ENCODE results near the gene CNEP1R1. TPM values are rescaled to one million over a fixed set of nuclear protein-coding genes. Genes with fewer than 3 reads are reported as not detected.

Gene CNEP1R1
- total and polyA plus RNA-seq, 2 donors (not counting 1 experiment from before 2014, with no cell fraction given) = 32.5 to 37.3 TPM

DNA sequence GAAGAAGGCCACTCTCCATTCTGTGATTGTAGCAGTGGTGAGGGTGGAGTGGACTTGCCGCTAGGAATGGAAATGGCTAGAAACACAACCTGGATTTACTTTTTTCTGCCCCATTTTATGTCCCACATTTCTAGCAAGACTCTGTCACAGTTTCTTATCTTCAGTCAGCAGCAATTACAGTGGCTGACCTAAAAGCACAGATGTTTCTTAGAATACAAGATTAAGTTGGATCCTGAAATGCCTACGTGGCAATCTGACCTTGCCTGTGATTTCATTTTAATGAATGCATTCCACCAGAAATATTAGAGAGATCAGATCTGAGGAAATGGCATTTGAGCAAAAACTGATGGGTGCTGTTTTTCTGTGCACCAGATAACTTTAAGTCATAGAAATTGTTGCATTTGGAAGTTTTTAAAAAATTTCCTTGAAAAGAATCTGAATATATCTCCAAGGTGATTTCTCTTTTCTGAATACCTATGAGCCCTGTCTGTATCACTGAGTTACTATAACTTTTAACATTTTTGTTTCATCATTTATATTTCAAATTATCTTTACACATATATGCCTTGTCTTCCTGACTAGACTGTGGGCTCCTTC lies 46.1 kb downstream of the CNEP1R1 start:
- peaks cover 33% of the 10 kb centered on the region for H3K79me2 ChIP-seq (ENCODE audit: control insufficient read depth, insufficient read depth, low read length)
- TF ChIP-seq, protein P1, sequence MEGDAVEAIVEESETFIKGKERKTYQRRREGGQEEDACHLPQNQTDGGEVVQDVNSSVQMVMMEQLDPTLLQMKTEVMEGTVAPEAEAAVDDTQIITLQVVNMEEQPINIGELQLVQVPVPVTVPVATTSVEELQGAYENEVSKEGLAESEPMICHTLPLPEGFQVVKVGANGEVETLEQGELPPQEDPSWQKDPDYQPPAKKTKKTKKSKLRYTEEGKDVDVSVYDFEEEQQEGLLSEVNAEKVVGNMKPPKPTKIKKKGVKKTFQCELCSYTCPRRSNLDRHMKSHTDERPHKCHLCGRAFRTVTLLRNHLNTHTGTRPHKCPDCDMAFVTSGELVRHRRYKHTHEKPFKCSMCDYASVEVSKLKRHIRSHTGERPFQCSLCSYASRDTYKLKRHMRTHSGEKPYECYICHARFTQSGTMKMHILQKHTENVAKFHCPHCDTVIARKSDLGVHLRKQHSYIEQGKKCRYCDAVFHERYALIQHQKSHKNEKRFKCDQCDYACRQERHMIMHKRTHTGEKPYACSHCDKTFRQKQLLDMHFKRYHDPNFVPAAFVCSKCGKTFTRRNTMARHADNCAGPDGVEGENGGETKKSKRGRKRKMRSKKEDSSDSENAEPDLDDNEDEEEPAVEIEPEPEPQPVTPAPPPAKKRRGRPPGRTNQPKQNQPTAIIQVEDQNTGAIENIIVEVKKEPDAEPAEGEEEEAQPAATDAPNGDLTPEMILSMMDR (conservative IDR thresholded peaks at IDR 0.05 in 1 of 2, IDR thresholded peaks at IDR 0.05 in 1 of 2; ENCODE audit: low read depth in 1 of 2, low read length in 2 of 2) = no peak
- no peak for TF ChIP-seq EZH2 (IDR thresholded peaks at IDR 0.05; ENCODE audit: low read length, missing control alignments)
- no peaks in the 10 kb centered on the region for H3K27me3 ChIP-seq (ENCODE audit: control insufficient read depth, insufficient read depth, low read length)
- peaks cover 16% of the 10 kb centered on the region for H3K4me1 ChIP-seq (ENCODE audit: control insufficient read depth, extremely low read depth, insufficient read depth, low read length)
- no peak overlapping the region for H3K9ac ChIP-seq (ENCODE audit: insufficient read depth, low read length)
- DNase-seq (ENCODE audit: low read depth in 2 of 2) = no peak
- H4K20me1 ChIP-seq (ENCODE audit: control insufficient read depth, extremely low read depth, insufficient read depth, low read length) = no peaks in the 10 kb centered on the region
- H2AFZ ChIP-seq (ENCODE audit: low read length) = no peak overlapping the region
- H3K4me2 ChIP-seq (ENCODE audit: extremely low read depth, insufficient read depth, low read length) = no peak overlapping the region
- H3K36me3 ChIP-seq (ENCODE audit: control insufficient read depth, insufficient read depth, low read length) = no peaks in the 10 kb centered on the region
- no peaks in the 10 kb centered on the region for H3K9me3 ChIP-seq (ENCODE audit: control insufficient read depth, insufficient read depth, low read depth, low read length)
- H3K4me3 ChIP-seq (replicated peaks in 1 of 4; ENCODE audit: control extremely low read depth in 1 of 4, insufficient read depth in 1 of 4, low read depth in 3 of 4, low read length in 4 of 4) = no peak overlapping the region
- H3K27ac ChIP-seq (ENCODE audit: insufficient read depth, low read length) = no peak overlapping the region

DNA sequence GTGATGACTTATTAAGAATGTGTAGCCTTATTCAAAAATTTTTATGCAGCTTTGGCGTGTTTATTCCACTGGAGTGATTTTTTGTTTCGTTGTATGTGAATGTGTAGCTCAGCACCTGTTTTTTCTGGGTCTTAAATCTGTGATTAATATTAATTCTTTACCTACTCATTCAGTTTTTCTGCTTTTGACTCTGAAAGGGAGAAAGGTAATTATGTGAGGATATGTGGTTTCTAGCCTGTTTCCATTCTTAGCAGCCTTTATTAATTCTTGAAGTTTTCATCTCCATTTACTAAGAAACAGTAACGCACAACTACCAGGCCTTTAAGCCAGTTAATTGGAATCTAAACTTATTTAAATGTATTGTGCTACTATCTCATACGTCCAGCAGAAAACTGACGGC lies 47.7 kb downstream of the CNEP1R1 start:
- Histone ChIP-seq H2AFZ (ENCODE audit: low read length) (no peak overlapping the region), H3K4me2 (ENCODE audit: extremely low read depth, insufficient read depth, low read length) (no peak overlapping the region), H3K4me1 (ENCODE audit: control insufficient read depth, extremely low read depth, insufficient read depth, low read length) (peaks cover 7% of the 10 kb centered on the region), H3K4me3 (replicated peaks in 1 of 4; ENCODE audit: control extremely low read depth in 1 of 4, insufficient read depth in 1 of 4, low read depth in 3 of 4, low read length in 4 of 4) (no peak overlapping the region), H3K36me3 (ENCODE audit: control insufficient read depth, insufficient read depth, low read length) (no peaks in the 10 kb centered on the region), H3K27ac (ENCODE audit: insufficient read depth, low read length) (no peak overlapping the region), H3K79me2 (ENCODE audit: control insufficient read depth, insufficient read depth, low read length) (peaks cover 20% of the 10 kb centered on the region), H3K9ac (ENCODE audit: insufficient read depth, low read length) (no peak overlapping the region), H3K9me3 (ENCODE audit: control insufficient read depth, insufficient read depth, low read depth, low read length) (no peaks in the 10 kb centered on the region), H4K20me1 (ENCODE audit: control insufficient read depth, extremely low read depth, insufficient read depth, low read length) (no peaks in the 10 kb centered on the region), H3K27me3 (ENCODE audit: control insufficient read depth, insufficient read depth, low read length) (no peaks in the 10 kb centered on the region)
- no peak for DNase-seq (ENCODE audit: low read depth in 2 of 2)
- TF ChIP-seq, protein P1 (conservative IDR thresholded peaks at IDR 0.05 in 1 of 2, IDR thresholded peaks at IDR 0.05 in 1 of 2; ENCODE audit: low read depth in 1 of 2, low read length in 2 of 2) = no peak
- no peak for TF ChIP-seq EZH2 (IDR thresholded peaks at IDR 0.05; ENCODE audit: low read length, missing control alignments)

DNA sequence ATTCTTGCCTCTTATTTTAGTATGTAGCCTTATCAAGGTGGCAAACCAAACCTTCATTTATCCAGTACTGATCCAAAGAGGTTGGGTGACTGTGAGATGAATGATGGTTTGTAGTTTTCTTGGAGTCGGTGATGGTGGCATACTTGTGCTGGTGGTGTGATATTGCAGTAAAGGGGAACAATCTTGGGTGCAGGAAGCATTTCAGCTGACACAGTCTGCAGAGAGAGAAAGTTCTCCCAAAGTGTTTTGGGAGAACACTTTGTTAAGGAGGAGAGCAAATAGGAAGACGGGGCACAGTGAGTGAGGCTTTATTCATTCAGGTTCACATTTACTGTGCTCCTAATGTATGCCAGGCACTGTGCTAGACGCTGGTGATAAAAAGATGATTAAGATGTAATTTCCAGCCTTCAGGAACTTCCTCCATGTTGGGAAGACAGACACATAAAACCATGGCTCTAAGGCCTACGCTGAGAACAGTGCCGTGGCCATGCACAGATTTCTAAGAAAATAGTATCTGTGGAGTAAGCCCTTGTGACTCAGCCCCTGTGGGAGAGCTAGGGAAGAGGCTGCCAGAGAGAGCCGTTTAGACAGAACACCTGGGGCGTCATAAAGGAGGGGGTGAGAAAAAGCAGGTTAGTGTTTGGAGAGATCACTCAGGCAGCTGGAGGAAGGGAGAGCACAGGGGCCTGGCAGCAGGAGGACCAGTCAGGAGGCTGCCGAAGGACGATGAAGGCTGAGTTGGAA lies 54.5 kb downstream of the CNEP1R1 start:
- Histone ChIP-seq H3K4me1 (ENCODE audit: control insufficient read depth, extremely low read depth, insufficient read depth, low read length) (no peaks in the 10 kb centered on the region), H2AFZ (ENCODE audit: low read length) (no peak overlapping the region), H4K20me1 (ENCODE audit: control insufficient read depth, extremely low read depth, insufficient read depth, low read length) (no peaks in the 10 kb centered on the region), H3K4me3 (replicated peaks in 1 of 4; ENCODE audit: control extremely low read depth in 1 of 4, insufficient read depth in 1 of 4, low read depth in 3 of 4, low read length in 4 of 4) (no peak overlapping the region), H3K27me3 (ENCODE audit: control insufficient read depth, insufficient read depth, low read length) (no peaks in the 10 kb centered on the region), H3K9me3 (ENCODE audit: control insufficient read depth, insufficient read depth, low read depth, low read length) (no peaks in the 10 kb centered on the region), H3K36me3 (ENCODE audit: control insufficient read depth, insufficient read depth, low read length) (peaks cover 3% of the 10 kb centered on the region), H3K79me2 (ENCODE audit: control insufficient read depth, insufficient read depth, low read length) (no peaks in the 10 kb centered on the region), H3K9ac (ENCODE audit: insufficient read depth, low read length) (no peak overlapping the region), H3K4me2 (ENCODE audit: extremely low read depth, insufficient read depth, low read length) (no peak overlapping the region), H3K27ac (ENCODE audit: insufficient read depth, low read length) (no peak overlapping the region)
- DNase-seq (ENCODE audit: low read depth in 2 of 2) = peak in 1 of 2 donors; percentile 10
- TF ChIP-seq EZH2 (IDR thresholded peaks at IDR 0.05; ENCODE audit: low read length, missing control alignments) = no peak

All from fibroblast of lung (primary cell).